Measurements from ENCODE around the gene CALN1. TPM values are rescaled to one million over a fixed set of nuclear protein-coding genes. Genes with fewer than 3 reads are reported as not detected.

The CALN1 gene
- total and polyA plus RNA-seq, 9 of the 15 experiments (the other 6 are each of a cell fraction or from before 2014, with no cell fraction given): 1.4 to 7.5 (median 3.3) TPM

- FAIRE-seq: no peak
Measured at GRCh38 chr7:72069263-72069662, 342.9 kb downstream of the CALN1 start.

More at GRCh38 chr7:72069263-72069662, 342.9 kb downstream of the CALN1 start:
- H3K79me2 ChIP-seq (ENCODE audit: control insufficient read depth, insufficient read depth, low read length): no peaks in the 10 kb centered on the region
- H3K27me3 ChIP-seq (ENCODE audit: control insufficient read depth in 2 of 2, insufficient read depth in 2 of 2, low read length in 2 of 2): no peaks in the 10 kb centered on the region
- H3K4me3 ChIP-seq: no peak overlapping the region
- H3K36me3 ChIP-seq (ENCODE audit: control insufficient read depth, insufficient read depth, low read length): no peaks in the 10 kb centered on the region
- no TSS peak for BruUV-seq (replicated peaks)
- ATAC-seq (peak; percentile 55; the same call in 2 of the 3 replicates), DNase-seq (ENCODE audit: extremely low read depth in 1 of 4, low spot score in 3 of 4) (no peak)
- in situ Hi-C loops (cut with MboI) (no loop called here), intact Hi-C loops (cut with micrococcal nuclease) (no loop called here)
- H4K20me1 ChIP-seq (replicated peaks; ENCODE audit: control insufficient read depth, insufficient read depth, low read length): no peaks in the 10 kb centered on the region
- TF ChIP-seq CTCF (IDR thresholded peaks at IDR 0.05 in 2 of 3, conservative IDR thresholded peaks at IDR 0.05 in 1 of 3; ENCODE audit: insufficient read depth in 2 of 3, low read depth in 1 of 3, low read length in 3 of 3) (peak in 2 of 3 experiments; percentile 20 to 40; a peak in 1 of 6 replicates), TBL1XR1 (IDR thresholded peaks at IDR 0.05; ENCODE audit: low read length in 2 of 2) (no peak), RAD21 (CRISPR knock-in tag; conservative IDR thresholded peaks at IDR 0.05 in 1 of 2, IDR thresholded peaks at IDR 0.05 in 1 of 2) (peak in 1 of 2 experiments; percentile 31; a peak in 1 of 4 replicates)
- no peaks in the 10 kb centered on the region for H3K4me1 ChIP-seq (replicated peaks in 1 of 2; ENCODE audit: control insufficient read depth in 2 of 2, insufficient read depth in 2 of 2, low read length in 2 of 2)
- ChIA-PET CTCF (ENCODE audit: low intra/inter-chr PET ratio) (no interaction called here), POLR2A (interaction anchor here (0.5 kb wide), 1 partner anchor 20 kb away, joined by 3 read pairs; no protein-coding TSS in a partner anchor)
- no peak overlapping the region for H3K9ac ChIP-seq (ENCODE audit: insufficient read depth in 1 of 2, low read depth in 2 of 2, low read length in 2 of 2)
- H3K27ac ChIP-seq (ENCODE audit: extremely low read depth, low read depth, low read length): no peak overlapping the region
- H3K9me1 ChIP-seq (ENCODE audit: control insufficient read depth, insufficient read depth, low read length): no peaks in the 10 kb centered on the region
- H2AFZ ChIP-seq (ENCODE audit: low read depth, low read length): no peak overlapping the region
- H3K4me2 ChIP-seq (ENCODE audit: insufficient read depth, low read length): no peak overlapping the region
- no peaks in the 10 kb centered on the region for H3K9me3 ChIP-seq (replicated peaks; ENCODE audit: control insufficient read depth, insufficient read depth, low read depth, low read length)
